Fibroblast of the aortic adventitia (primary cell): ENCODE data around the gene SWI5. TPM values are rescaled to one million over a fixed set of nuclear protein-coding genes. Genes with fewer than 3 reads are reported as not detected.

Experiments used
- DNase-seq: peaks from one replicate; pipeline ENCODE4 v3.0.0-alpha.2; 2010; ENCODE audit warnings: low read depth
- H3K4me3 ChIP-seq: 2 replicates; pipeline ENCODE4 v1.5.1; 2011; ENCODE audit warnings: low read depth, mild to moderate bottlenecking, control low read depth, low read length, moderate library complexity
- total RNA-seq: library from RNA; depleted of rRNA; stranded (reverse); fragments of >200 nt; gene quantifications from 2 replicates; pipeline ENCODE4 v1.2.3, GENCODE V29; 2012; ENCODE audit warnings: low replicate concordance
- TF ChIP-seq, protein P1 (sequence below): IDR thresholded peaks from 2 replicates; pipeline ENCODE4 v1.5.1; 2011; ENCODE audit warnings: mild to moderate bottlenecking, low read length, control low read depth, inconsistent platforms; ENCODE audit not compliant: insufficient read depth

Gene SWI5
- total RNA-seq, 1 donor, result 35.2 TPM

DNA sequence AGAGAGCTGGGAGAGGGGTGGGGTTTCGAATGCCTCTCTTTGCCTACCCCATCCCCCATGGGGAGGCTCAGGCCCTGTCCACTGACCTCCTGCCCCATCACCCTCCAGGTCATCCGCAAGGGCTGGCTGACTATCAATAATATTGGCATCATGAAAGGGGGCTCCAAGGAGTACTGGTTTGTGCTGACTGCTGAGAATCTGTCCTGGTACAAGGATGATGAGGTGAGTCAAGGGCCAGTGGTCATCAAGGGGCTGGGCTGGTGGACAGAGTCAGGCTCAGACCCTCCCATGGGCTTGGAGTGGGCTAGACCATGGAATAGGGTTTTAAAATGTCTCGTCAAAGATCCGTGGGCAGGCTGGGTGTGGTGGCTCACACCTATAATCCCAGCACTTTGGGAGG lies 34.0 kb upstream of the SWI5 start:
- no peak for DNase-seq
- no peak overlapping the region for H3K4me3 ChIP-seq
- TF ChIP-seq, protein P1, sequence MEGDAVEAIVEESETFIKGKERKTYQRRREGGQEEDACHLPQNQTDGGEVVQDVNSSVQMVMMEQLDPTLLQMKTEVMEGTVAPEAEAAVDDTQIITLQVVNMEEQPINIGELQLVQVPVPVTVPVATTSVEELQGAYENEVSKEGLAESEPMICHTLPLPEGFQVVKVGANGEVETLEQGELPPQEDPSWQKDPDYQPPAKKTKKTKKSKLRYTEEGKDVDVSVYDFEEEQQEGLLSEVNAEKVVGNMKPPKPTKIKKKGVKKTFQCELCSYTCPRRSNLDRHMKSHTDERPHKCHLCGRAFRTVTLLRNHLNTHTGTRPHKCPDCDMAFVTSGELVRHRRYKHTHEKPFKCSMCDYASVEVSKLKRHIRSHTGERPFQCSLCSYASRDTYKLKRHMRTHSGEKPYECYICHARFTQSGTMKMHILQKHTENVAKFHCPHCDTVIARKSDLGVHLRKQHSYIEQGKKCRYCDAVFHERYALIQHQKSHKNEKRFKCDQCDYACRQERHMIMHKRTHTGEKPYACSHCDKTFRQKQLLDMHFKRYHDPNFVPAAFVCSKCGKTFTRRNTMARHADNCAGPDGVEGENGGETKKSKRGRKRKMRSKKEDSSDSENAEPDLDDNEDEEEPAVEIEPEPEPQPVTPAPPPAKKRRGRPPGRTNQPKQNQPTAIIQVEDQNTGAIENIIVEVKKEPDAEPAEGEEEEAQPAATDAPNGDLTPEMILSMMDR, result no peak

DNA sequence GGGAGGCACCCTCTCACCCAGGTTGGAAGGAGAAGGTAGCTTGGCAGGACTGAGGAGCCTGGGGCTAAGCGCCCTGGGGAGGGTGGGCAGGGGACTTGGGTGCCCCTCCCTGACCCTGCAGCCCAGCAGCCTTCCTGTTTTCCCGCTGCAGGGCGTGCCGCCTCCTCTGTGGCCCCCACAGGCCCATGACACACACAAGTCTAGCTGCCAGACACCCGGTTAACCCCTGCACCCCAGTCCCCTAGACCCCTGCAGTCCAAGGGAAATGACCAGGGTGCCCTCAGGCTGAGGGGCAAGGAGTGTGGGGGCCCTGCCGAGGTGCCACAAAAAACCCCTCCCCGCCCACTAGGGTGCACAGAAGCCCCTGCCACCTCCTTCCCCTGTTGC lies 33.3 kb upstream of the SWI5 start:
- peak overlapping the region; percentile 18 for H3K4me3 ChIP-seq
- DNase-seq, result peak; percentile 59
- TF ChIP-seq, protein P1, result no peak

DNA sequence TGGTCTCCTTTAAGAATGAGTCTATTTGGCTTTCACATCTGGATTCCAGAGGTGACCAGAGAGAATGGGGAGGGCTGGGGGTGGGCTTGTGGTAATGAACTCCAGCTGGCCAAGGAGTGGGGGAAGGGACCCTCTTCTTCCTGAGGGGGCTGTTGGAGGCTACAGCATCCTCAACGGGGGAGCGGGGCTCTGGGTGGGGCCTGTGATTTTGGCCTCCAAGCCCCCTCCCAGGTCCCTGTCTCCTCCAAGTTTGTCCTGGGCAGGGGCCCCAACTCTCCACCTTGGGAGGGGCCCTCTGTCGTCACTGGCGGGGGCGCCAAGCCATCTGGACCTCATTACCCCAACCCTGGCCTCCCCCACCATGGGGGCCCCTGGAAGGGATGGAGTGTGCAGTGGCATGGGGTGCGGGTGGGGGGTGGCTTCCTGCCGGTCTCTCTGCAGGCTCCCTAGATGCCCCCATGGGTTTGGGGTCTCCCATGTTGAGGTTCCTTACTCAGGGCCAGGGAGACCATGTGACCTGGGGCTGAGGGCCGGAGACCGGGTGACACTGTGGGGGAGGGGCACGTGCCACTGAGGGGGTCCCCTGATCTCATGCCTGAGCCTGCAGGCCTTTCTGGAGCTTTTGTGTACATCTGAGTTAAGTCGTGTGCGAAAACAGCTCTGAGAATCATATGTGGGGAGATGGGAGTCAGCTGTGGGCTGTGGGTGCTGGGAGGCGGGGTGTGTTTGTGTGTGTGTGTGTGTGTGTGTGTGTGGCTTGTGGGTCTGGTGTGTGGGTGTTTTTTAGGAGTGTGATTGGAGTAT lies 32.7 kb upstream of the SWI5 start:
- peak overlapping the region; percentile 79 for H3K4me3 ChIP-seq
- TF ChIP-seq, protein P1, result no peak
- peak; percentile 78 for DNase-seq

DNA sequence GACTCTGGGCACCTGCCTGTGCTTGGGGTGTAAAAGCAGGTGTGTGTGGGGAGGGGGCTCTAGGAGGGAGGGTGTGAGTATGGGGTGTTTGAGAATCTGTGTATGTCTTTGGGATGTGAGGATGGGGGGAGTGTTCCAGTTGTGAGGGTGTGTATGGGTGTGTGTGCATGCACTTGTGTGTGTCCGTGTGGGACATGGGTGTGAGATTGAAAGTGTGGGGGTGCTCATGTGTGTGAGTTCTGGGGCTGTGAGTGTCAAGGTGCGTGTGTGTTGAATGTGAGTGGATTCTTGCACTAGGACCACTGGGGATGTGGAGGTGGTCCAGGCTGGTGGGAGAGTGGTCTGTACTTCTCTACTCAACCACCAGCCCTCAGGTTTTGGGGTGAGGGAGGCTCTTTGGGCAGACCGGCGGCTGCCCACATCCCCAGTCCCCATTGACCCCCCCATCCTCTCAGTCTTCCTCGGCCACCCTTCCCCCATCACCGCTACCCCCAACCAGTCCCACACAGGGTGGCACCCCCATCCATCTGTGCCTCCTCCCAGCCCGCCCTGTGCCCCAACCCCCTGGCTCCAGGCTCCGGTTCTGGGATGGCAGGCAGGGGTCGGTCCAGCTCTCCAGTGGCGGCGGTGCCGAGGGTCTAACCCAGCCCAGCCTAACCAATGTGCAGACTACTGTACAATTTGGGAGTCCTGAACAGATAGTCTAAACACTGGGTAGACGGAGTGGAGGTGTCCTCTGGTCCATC lies 31.8 kb upstream of the SWI5 start:
- DNase-seq, result peak; percentile 16
- peak overlapping the region; percentile 79 for H3K4me3 ChIP-seq
- TF ChIP-seq, protein P1, result no peak

DNA sequence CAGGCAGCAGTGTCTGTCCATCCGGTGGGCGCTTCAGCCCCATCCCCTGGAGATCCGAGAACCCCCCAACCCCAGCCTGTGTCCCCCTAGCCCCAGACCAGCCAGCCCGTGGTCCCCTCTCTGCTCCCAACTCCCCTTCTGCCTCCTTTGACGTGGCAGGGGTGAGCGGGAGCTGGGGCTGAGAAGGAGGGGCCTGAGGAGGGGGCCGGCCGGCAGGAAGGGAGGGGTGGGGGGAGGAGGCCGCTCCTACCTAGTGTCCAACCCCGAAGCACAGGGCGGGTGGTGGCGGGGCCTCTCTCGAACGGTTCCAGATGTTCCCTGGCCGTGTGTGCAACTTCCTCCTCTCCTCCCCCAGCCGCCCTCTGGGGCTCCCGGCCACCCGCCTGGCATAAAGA lies 31.2 kb upstream of the SWI5 start:
- H3K4me3 ChIP-seq, result peak overlapping the region; percentile 79
- peak; percentile 90 for DNase-seq

DNA sequence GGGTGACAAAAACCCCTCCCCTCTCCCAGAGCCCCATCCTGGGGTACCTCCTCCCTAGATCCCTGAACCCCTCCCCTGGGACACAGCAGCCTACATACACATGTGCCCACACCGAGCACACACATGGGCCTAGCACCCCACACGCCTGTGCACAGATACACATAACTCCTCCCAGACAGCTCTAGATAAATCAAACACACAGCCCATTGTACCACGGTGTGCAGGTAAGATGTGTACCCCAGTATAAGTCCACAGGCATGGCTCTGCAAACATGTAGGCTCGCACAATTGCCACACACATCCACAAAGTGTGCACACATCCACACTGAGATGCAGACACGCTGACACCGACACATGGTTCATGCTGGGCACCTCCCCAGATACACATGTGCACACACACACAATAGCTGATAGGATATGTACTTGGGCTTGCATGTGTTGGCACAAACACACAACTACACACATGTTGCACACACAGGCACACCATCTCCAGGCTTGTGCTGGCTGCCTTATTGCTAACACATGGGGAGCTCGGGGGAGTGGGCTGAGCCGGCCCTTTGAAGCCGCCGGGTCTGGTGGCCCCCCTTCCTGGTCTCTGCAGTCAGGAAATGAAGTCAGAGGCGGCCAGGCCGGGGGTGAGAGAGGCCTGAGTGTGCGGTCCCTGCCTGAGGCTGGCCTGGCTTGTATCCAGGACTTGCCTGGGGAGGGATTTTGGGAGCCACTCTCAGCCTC lies 30.5 kb upstream of the SWI5 start:
- H3K4me3 ChIP-seq, result no peak overlapping the region
- TF ChIP-seq, protein P1, result no peak
- peak; percentile 61 for DNase-seq

More for the DNA sequence above, 31.2 kb upstream of the SWI5 start:
- TF ChIP-seq, protein P1, result no peak
